ENCODE measurements around the gene SMC5.

Gene SMC5

DNA sequence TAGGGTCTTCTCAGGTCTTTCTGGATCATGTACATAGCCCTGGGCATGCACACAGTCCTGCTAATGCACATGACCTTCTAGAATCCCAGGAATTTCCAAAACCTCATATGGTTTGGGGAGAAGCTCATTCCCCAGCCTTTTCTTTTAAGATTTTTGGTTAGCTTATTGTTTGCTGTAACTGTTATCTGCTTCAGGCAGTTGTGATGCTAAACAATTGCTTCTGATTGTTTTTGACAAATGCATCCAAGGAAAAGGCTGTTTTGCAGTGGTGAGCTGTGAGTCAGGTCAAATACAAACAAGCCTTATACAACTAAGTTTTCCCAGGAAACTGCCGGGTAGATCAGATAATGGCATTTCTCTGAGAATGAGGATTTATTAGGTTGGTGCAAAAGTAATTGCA is 32.7 kb downstream of the SMC5 start:
- no peak for DNase-seq (ENCODE audit: low read depth)
- TF ChIP-seq, protein P1, sequence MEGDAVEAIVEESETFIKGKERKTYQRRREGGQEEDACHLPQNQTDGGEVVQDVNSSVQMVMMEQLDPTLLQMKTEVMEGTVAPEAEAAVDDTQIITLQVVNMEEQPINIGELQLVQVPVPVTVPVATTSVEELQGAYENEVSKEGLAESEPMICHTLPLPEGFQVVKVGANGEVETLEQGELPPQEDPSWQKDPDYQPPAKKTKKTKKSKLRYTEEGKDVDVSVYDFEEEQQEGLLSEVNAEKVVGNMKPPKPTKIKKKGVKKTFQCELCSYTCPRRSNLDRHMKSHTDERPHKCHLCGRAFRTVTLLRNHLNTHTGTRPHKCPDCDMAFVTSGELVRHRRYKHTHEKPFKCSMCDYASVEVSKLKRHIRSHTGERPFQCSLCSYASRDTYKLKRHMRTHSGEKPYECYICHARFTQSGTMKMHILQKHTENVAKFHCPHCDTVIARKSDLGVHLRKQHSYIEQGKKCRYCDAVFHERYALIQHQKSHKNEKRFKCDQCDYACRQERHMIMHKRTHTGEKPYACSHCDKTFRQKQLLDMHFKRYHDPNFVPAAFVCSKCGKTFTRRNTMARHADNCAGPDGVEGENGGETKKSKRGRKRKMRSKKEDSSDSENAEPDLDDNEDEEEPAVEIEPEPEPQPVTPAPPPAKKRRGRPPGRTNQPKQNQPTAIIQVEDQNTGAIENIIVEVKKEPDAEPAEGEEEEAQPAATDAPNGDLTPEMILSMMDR (conservative IDR thresholded peaks at IDR 0.05; ENCODE audit: low read depth, low read length), result no peak
- no peak overlapping the region for H3K4me3 ChIP-seq (ENCODE audit: low read depth, low read length)

- TF ChIP-seq, protein P1 (conservative IDR thresholded peaks at IDR 0.05; ENCODE audit: low read depth, low read length), result no peak
- no peak for DNase-seq (ENCODE audit: low read depth)
- H3K4me3 ChIP-seq (ENCODE audit: low read depth, low read length), result no peak overlapping the region
Measured at GRCh38 chr9:70292253-70292652, 33.5 kb downstream of the SMC5 start.

GRCh38 chr9:70293214-70293613 is 34.4 kb downstream of the SMC5 start:
- DNase-seq (ENCODE audit: low read depth), result no peak
- H3K4me3 ChIP-seq (ENCODE audit: low read depth, low read length), result no peak overlapping the region
- TF ChIP-seq, protein P1 (conservative IDR thresholded peaks at IDR 0.05; ENCODE audit: low read depth, low read length), result no peak

- TF ChIP-seq, protein P1 (conservative IDR thresholded peaks at IDR 0.05; ENCODE audit: low read depth, low read length), result no peak
- H3K4me3 ChIP-seq (ENCODE audit: low read depth, low read length), result no peak overlapping the region
- DNase-seq (ENCODE audit: low read depth), result no peak
Measured at GRCh38 chr9:70297141-70297540, 38.4 kb downstream of the SMC5 start.

- TF ChIP-seq, protein P1 (conservative IDR thresholded peaks at IDR 0.05; ENCODE audit: low read depth, low read length), result no peak
- DNase-seq (ENCODE audit: low read depth), result no peak
- no peak overlapping the region for H3K4me3 ChIP-seq (ENCODE audit: low read depth, low read length)
Measured at GRCh38 chr9:70298245-70298771, 39.5 kb downstream of the SMC5 start.

GRCh38 chr9:70303268-70303667 is 44.5 kb downstream of the SMC5 start:
- DNase-seq (ENCODE audit: low read depth), result no peak
- no peak overlapping the region for H3K4me3 ChIP-seq (ENCODE audit: low read depth, low read length)
- TF ChIP-seq, protein P1 (conservative IDR thresholded peaks at IDR 0.05; ENCODE audit: low read depth, low read length), result no peak

GRCh38 chr9:70304810-70305209 is 46.0 kb downstream of the SMC5 start:
- H3K4me3 ChIP-seq (ENCODE audit: low read depth, low read length), result no peak overlapping the region
- TF ChIP-seq, protein P1 (conservative IDR thresholded peaks at IDR 0.05; ENCODE audit: low read depth, low read length), result no peak
- DNase-seq (ENCODE audit: low read depth), result no peak

All from choroid plexus epithelial cell (primary cell).